ENCODE measurements around the gene MTCL3.
A peak's percentile ranks its signal among the peaks of the same experiment; 100 is the strongest.

MTCL3 gene

GRCh38 chr6:127475135-127475822, 43.9 kb downstream of the MTCL3 start:
- DNase-seq (ENCODE audit: insufficient read length, low spot score) (no peak), FAIRE-seq (no peak)

GRCh38 chr6:127471379-127472255, 47.5 kb downstream of the MTCL3 start:
- FAIRE-seq (no peak), DNase-seq (ENCODE audit: insufficient read length, low spot score) (no peak)

- FAIRE-seq (no peak), DNase-seq (ENCODE audit: insufficient read length, low spot score) (no peak)
These were observed 50.2 kb downstream of the MTCL3 start for GRCh38 chr6:127468936-127469335.

GRCh38 chr6:127466416-127466815, 52.7 kb downstream of the MTCL3 start:
- no peak for FAIRE-seq
- no peak for DNase-seq (ENCODE audit: insufficient read length, low spot score)

GRCh38 chr6:127464881-127465459, 54.2 kb downstream of the MTCL3 start:
- peak; percentile 86 for FAIRE-seq

GRCh38 chr6:127464161-127464880, 54.8 kb downstream of the MTCL3 start:
- FAIRE-seq = no peak
- DNase-seq (ENCODE audit: insufficient read length, low spot score) = no peak

More at GRCh38 chr6:127464881-127465459, 54.2 kb downstream of the MTCL3 start:
- peak; percentile 39 for DNase-seq (ENCODE audit: insufficient read length, low spot score)

- FAIRE-seq = no peak
- DNase-seq (ENCODE audit: insufficient read length, low spot score) = no peak
These were observed 56.1 kb downstream of the MTCL3 start for GRCh38 chr6:127463056-127463455.

- DNase-seq (ENCODE audit: insufficient read length, low spot score) = no peak
- FAIRE-seq = no peak
These were observed 56.8 kb downstream of the MTCL3 start for GRCh38 chr6:127462376-127462775.

GRCh38 chr6:127460465-127460864, 58.7 kb downstream of the MTCL3 start:
- DNase-seq (ENCODE audit: insufficient read length, low spot score) (no peak), FAIRE-seq (no peak)

GRCh38 chr6:127459231-127459641, 59.9 kb downstream of the MTCL3 start, which contains the start of gene KIAA0408:
KIAA0408 (minus strand) TSS chr6:127459389; CDS start chr6:127453981, 5,408 bp downstream.
- FAIRE-seq (no peak), DNase-seq (ENCODE audit: insufficient read length, low spot score) (no peak)

- DNase-seq (ENCODE audit: insufficient read length, low spot score) (no peak), FAIRE-seq (no peak)
These were observed 60.3 kb downstream of the MTCL3 start for GRCh38 chr6:127458817-127459216.

GRCh38 chr6:127458222-127458621, 60.9 kb downstream of the MTCL3 start:
- no peak for DNase-seq (ENCODE audit: insufficient read length, low spot score)
- FAIRE-seq = no peak

GRCh38 chr6:127457456-127458064, 61.6 kb downstream of the MTCL3 start:
- no peak for DNase-seq (ENCODE audit: insufficient read length, low spot score)
- no peak for FAIRE-seq

GRCh38 chr6:127456465-127456864, 62.7 kb downstream of the MTCL3 start:
- FAIRE-seq = no peak
- no peak for DNase-seq (ENCODE audit: insufficient read length, low spot score)

GRCh38 chr6:127453845-127454619, 65.1 kb downstream of the MTCL3 start:
- DNase-seq (ENCODE audit: insufficient read length, low spot score) (no peak), FAIRE-seq (no peak)

- no peak for FAIRE-seq
- DNase-seq (ENCODE audit: insufficient read length, low spot score) = no peak
These were observed 66.3 kb downstream of the MTCL3 start for GRCh38 chr6:127452803-127453202.

- FAIRE-seq (no peak), DNase-seq (ENCODE audit: insufficient read length, low spot score) (no peak)
These were observed 67.7 kb downstream of the MTCL3 start for GRCh38 chr6:127451388-127451787.

- no peak for FAIRE-seq
- DNase-seq (ENCODE audit: insufficient read length, low spot score) = no peak
These were observed 71.4 kb downstream of the MTCL3 start for GRCh38 chr6:127447780-127448179.

- DNase-seq (ENCODE audit: insufficient read length, low spot score) (no peak), FAIRE-seq (no peak)
These were observed 72.8 kb downstream of the MTCL3 start for GRCh38 chr6:127446356-127446755.

GRCh38 chr6:127441881-127442280, 77.3 kb downstream of the MTCL3 start:
- FAIRE-seq = no peak

More at GRCh38 chr6:127441881-127442280, 77.3 kb downstream of the MTCL3 start:
- DNase-seq (ENCODE audit: insufficient read length, low spot score) = no peak
